ENCODE data around the gene VIT.

VIT gene

DNA sequence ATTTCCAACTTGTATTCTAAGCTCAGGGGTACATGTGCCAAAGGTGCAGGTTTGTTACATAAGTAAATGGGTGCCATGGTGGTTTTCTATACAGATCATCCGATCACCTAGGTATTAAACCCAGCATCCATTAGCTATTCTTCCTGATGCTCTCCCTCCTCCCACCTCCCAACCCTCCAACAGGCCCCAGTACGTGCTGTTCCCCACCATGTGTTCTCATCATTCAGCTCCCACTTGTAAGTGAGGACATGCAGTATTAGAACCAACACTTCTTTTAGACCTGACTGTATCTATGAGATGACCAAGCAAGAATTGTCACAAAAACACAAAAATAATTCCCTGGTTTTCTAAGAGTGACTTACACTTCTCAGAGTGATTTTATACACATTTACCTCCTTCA is 83.0 kb downstream of the VIT start:
- Histone ChIP-seq H3K79me2 (ENCODE audit: insufficient read depth, low read length) (no peaks in the 10 kb centered on the region), H2AFZ (ENCODE audit: low read length) (peak overlapping the region; percentile 86; the same call in 1 of the 2 replicates), H3F3A (ENCODE audit: low read depth) (no peaks in the 10 kb centered on the region), H3K9me2 (replicated peaks; ENCODE audit: low read depth, low read length) (no peaks in the 10 kb centered on the region), H3K9ac (ENCODE audit: low read depth, low read length, poor library complexity, severe bottlenecking) (no peak overlapping the region), H3K27me3 (ENCODE audit: insufficient read depth, low read length, poor library complexity, severe bottlenecking) (no peaks in the 10 kb centered on the region), H3K4me3 (ENCODE audit: low read length, poor library complexity, severe bottlenecking) (no peak overlapping the region), H3K36me3 (ENCODE audit: insufficient read depth, low read length) (no peaks in the 10 kb centered on the region), H4K20me1 (ENCODE audit: insufficient read depth, low read length, poor library complexity, severe bottlenecking) (no peaks in the 10 kb centered on the region), H3K9me3 (ENCODE audit: insufficient read depth, low read depth, low read length) (no peaks in the 10 kb centered on the region), H3K4me2 (ENCODE audit: low read depth, low read length, poor library complexity, severe bottlenecking) (peak overlapping the region; percentile 63), H3K4me1 (ENCODE audit: insufficient read depth, low read length, poor library complexity, severe bottlenecking) (peaks cover 4% of the 10 kb centered on the region)
- TF ChIP-seq, protein P1, sequence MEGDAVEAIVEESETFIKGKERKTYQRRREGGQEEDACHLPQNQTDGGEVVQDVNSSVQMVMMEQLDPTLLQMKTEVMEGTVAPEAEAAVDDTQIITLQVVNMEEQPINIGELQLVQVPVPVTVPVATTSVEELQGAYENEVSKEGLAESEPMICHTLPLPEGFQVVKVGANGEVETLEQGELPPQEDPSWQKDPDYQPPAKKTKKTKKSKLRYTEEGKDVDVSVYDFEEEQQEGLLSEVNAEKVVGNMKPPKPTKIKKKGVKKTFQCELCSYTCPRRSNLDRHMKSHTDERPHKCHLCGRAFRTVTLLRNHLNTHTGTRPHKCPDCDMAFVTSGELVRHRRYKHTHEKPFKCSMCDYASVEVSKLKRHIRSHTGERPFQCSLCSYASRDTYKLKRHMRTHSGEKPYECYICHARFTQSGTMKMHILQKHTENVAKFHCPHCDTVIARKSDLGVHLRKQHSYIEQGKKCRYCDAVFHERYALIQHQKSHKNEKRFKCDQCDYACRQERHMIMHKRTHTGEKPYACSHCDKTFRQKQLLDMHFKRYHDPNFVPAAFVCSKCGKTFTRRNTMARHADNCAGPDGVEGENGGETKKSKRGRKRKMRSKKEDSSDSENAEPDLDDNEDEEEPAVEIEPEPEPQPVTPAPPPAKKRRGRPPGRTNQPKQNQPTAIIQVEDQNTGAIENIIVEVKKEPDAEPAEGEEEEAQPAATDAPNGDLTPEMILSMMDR (conservative IDR thresholded peaks at IDR 0.05; ENCODE audit: low read length), result no peak
- TF ChIP-seq EZH2phosphoT487 (IDR thresholded peaks at IDR 0.05; ENCODE audit: borderline replicate concordance), result no peak

DNA sequence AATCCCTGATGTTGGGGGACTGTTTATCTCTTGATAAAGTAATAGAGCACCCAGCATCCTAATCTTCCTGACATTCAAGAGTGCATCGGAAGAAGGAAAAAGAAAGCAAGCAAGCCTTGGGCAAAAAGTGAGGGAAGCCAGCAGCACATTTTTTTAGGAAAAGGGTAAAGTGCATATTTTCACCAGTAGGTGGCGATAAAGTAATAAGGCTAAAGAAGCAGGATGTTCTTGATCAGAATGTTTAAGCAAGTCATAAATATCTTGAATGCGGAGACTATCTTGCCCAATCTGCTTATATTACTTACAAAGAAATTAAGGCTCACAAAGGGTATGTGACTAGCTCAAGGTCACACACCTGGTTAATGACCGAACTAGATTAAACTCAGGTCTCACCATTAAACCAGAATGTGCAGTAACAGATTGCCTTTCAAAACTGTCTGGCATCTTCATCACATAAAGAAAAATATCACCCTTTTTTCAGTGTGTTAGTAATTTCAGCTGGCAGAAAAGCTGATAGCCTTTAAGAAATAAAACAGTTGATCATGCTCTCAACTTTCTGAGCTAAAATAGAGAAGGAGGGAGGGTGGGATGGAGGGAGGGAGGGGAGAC is 83.8 kb downstream of the VIT start:
- Histone ChIP-seq H3F3A (ENCODE audit: low read depth) (no peaks in the 10 kb centered on the region), H3K9me3 (ENCODE audit: insufficient read depth, low read depth, low read length) (no peaks in the 10 kb centered on the region), H3K27me3 (ENCODE audit: insufficient read depth, low read length, poor library complexity, severe bottlenecking) (no peaks in the 10 kb centered on the region), H3K79me2 (ENCODE audit: insufficient read depth, low read length) (no peaks in the 10 kb centered on the region), H3K4me3 (ENCODE audit: low read length, poor library complexity, severe bottlenecking) (peak overlapping the region; percentile 53), H3K9ac (ENCODE audit: low read depth, low read length, poor library complexity, severe bottlenecking) (peak overlapping the region; percentile 45), H4K20me1 (ENCODE audit: insufficient read depth, low read length, poor library complexity, severe bottlenecking) (no peaks in the 10 kb centered on the region), H2AFZ (ENCODE audit: low read length) (peak overlapping the region; percentile 86), H3K9me2 (replicated peaks; ENCODE audit: low read depth, low read length) (no peaks in the 10 kb centered on the region), H3K36me3 (ENCODE audit: insufficient read depth, low read length) (no peaks in the 10 kb centered on the region), H3K4me2 (ENCODE audit: low read depth, low read length, poor library complexity, severe bottlenecking) (peak overlapping the region; percentile 63), H3K4me1 (ENCODE audit: insufficient read depth, low read length, poor library complexity, severe bottlenecking) (peaks cover 4% of the 10 kb centered on the region)
- TF ChIP-seq EZH2phosphoT487 (IDR thresholded peaks at IDR 0.05; ENCODE audit: borderline replicate concordance), result no peak
- TF ChIP-seq, protein P1 (conservative IDR thresholded peaks at IDR 0.05; ENCODE audit: low read length), result peak; percentile 94

DNA sequence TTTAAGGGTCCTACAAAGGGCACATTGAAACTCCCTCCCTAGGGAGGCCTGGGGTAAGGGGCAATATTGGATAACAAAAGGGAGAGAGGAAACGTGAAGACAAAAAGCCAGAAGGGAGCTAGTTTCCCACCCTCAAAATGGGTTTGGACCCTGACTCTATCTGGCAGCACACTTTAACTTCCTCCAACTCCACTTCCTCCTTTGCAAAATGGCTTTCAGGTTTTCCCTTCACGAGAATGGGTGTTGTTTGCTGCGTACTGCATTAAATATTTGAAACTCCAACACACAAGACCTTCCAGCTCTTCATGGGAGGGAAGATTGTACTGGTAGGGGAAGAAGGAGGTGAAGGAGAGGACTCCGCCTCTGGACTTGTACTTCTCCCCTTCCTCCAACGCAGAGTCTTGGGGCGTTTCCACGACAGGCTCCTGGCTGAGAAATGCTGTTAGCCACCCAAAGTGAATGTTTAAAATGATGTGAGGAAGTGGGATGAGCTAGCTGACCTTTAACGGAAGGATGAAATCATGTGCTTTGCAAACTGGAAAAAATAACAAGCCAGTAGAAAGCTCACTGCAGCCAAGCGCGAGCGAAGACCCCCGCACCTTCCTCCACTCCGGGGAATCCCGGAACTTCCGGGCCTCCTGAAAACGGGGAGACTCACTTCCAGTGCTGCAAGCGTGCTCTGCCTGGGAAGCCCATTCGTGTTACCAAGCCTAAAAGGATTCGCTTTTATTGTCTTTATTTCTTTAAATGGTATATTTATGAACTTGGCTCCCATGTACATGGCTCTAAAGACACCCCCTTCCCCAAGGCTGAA is 85.6 kb downstream of the VIT start:
- Histone ChIP-seq H3K9me3 (ENCODE audit: insufficient read depth, low read depth, low read length) (no peaks in the 10 kb centered on the region), H2AFZ (ENCODE audit: low read length) (no peak overlapping the region; the same call in 1 of the 2 replicates), H3K27me3 (ENCODE audit: insufficient read depth, low read length, poor library complexity, severe bottlenecking) (no peaks in the 10 kb centered on the region), H3K4me1 (ENCODE audit: insufficient read depth, low read length, poor library complexity, severe bottlenecking) (peaks cover 4% of the 10 kb centered on the region), H3K4me3 (ENCODE audit: low read length, poor library complexity, severe bottlenecking) (no peak overlapping the region), H3K9ac (ENCODE audit: low read depth, low read length, poor library complexity, severe bottlenecking) (no peak overlapping the region), H3K79me2 (ENCODE audit: insufficient read depth, low read length) (no peaks in the 10 kb centered on the region), H3K9me2 (replicated peaks; ENCODE audit: low read depth, low read length) (no peaks in the 10 kb centered on the region), H3K4me2 (ENCODE audit: low read depth, low read length, poor library complexity, severe bottlenecking) (no peak overlapping the region), H4K20me1 (ENCODE audit: insufficient read depth, low read length, poor library complexity, severe bottlenecking) (no peaks in the 10 kb centered on the region), H3K36me3 (ENCODE audit: insufficient read depth, low read length) (no peaks in the 10 kb centered on the region), H3F3A (ENCODE audit: low read depth) (no peaks in the 10 kb centered on the region)
- TF ChIP-seq, protein P1 (conservative IDR thresholded peaks at IDR 0.05; ENCODE audit: low read length), result no peak
- TF ChIP-seq EZH2phosphoT487 (IDR thresholded peaks at IDR 0.05; ENCODE audit: borderline replicate concordance), result no peak

All from Loucy (cell line).